ENCODE data around the gene CALR. TPM values are rescaled to one million over a fixed set of nuclear protein-coding genes. Genes with fewer than 3 reads are reported as not detected.
"Not testable (repeated sequence)": the region's sequence is repeated elsewhere in the genome, so short reads cannot be mapped to it uniquely, and the experiment has no call there.

The CALR gene
- polyA plus RNA-seq, 1 donor: 723 TPM

GRCh38 chr19:12944104-12944674 lies 5.8 kb downstream of the CALR start:
- H3K4me1 ChIP-seq (ENCODE audit: control insufficient read depth, insufficient read depth, low read length): peaks cover 36% of the 10 kb centered on the region

GRCh38 chr19:12945479-12946091 lies 7.2 kb downstream of the CALR start, which contains the start of gene RAD23A:
Gene RAD23A, plus strand, starts transcription at chr19:12945862. Its CDS starts 87 bp downstream, at chr19:12945949.
- peaks cover 79% of the 10 kb centered on the region for H3K36me3 ChIP-seq (ENCODE audit: control insufficient read depth, insufficient read depth, low read length)
- peaks cover 25% of the 10 kb centered on the region for H3K4me1 ChIP-seq (ENCODE audit: control insufficient read depth, insufficient read depth, low read length)
- WGBS (ENCODE audit: insufficient coverage, low lambda C conversion rate): no CpG with 5 or more reads among the region's 62 CpGs
- H3K9me3 ChIP-seq (ENCODE audit: control insufficient read depth, low read depth, low read length): peaks cover 9% of the 10 kb centered on the region
- H3K27ac ChIP-seq (ENCODE audit: low read length): peak within 1 kb of the TSS; percentile 92
- peak within 1 kb of the TSS; percentile 67 for H3K4me3 ChIP-seq (ENCODE audit: low read length)
- peak; percentile 98 to 99 for DNase-seq
- no peaks in the 10 kb centered on the region for H3K27me3 ChIP-seq (ENCODE audit: control insufficient read depth, insufficient read depth, low read length)

More at GRCh38 chr19:12944104-12944674, 5.8 kb downstream of the CALR start:
- no peak for DNase-seq
- Histone ChIP-seq H3K36me3 (ENCODE audit: control insufficient read depth, insufficient read depth, low read length) (peaks cover 80% of the 10 kb centered on the region), H3K9me3 (ENCODE audit: control insufficient read depth, low read depth, low read length) (peaks cover 13% of the 10 kb centered on the region), H3K27ac (ENCODE audit: low read length) (no peak overlapping the region), H3K4me3 (ENCODE audit: low read length) (no peak overlapping the region), H3K27me3 (ENCODE audit: control insufficient read depth, insufficient read depth, low read length) (no peaks in the 10 kb centered on the region)
- WGBS (ENCODE audit: insufficient coverage, low lambda C conversion rate): no CpG with 5 or more reads among the region's 2 CpGs

DNA sequence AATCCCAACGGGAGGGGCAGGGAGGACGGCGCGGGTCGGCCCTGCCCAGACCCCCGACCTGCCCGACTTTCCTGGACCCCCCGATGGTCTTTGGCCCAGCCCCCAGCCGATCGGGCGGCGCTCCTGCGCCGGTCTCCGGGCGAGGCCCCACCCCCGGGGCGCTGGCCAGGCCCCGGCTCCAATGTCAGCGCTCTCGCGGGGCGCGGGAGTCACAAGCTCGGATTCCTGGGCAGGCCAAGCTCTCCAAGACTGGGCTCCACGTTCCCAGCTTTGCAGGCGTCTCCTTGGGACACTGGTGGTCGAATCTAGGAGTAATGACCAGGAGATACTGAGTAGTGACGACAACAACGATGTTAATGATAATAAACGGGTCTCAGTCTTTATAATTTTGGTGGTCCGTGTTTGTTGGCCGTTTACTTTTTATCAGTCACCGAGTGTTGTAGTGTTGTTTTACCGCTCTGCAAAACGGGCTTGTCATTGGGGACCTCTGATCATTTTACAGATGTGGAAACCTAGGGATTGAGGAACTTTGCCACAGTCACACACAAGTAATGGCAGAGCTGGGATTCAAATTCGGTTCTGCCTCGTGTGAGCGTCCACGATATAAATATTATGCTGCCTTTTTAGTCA lies 7.8 kb downstream of the CALR start:
- peaks cover 20% of the 10 kb centered on the region for H3K4me1 ChIP-seq (ENCODE audit: control insufficient read depth, insufficient read depth, low read length)
- H3K27me3 ChIP-seq (ENCODE audit: control insufficient read depth, insufficient read depth, low read length): no peaks in the 10 kb centered on the region
- WGBS (ENCODE audit: insufficient coverage, low lambda C conversion rate): no CpG with 5 or more reads among the region's 40 CpGs

GRCh38 chr19:12946731-12947496 lies 8.5 kb downstream of the CALR start:
- Histone ChIP-seq H3K4me1 (ENCODE audit: control insufficient read depth, insufficient read depth, low read length) (peaks cover 20% of the 10 kb centered on the region), H3K27me3 (ENCODE audit: control insufficient read depth, insufficient read depth, low read length) (no peaks in the 10 kb centered on the region), H3K36me3 (ENCODE audit: control insufficient read depth, insufficient read depth, low read length) (peaks cover 77% of the 10 kb centered on the region), H3K9me3 (ENCODE audit: control insufficient read depth, low read depth, low read length) (peaks cover 9% of the 10 kb centered on the region), H3K4me3 (ENCODE audit: low read length) (peak overlapping the region; percentile 67), H3K27ac (ENCODE audit: low read length) (peak overlapping the region; percentile 92)
- WGBS (ENCODE audit: insufficient coverage, low lambda C conversion rate): 27% methylated on average over 6 of the region's 14 CpGs
- DNase-seq: no peak

More for the DNA sequence above, 7.8 kb downstream of the CALR start:
- Histone ChIP-seq H3K36me3 (ENCODE audit: control insufficient read depth, insufficient read depth, low read length) (peaks cover 79% of the 10 kb centered on the region), H3K4me3 (ENCODE audit: low read length) (peak overlapping the region; percentile 67), H3K9me3 (ENCODE audit: control insufficient read depth, low read depth, low read length) (peaks cover 9% of the 10 kb centered on the region), H3K27ac (ENCODE audit: low read length) (peak overlapping the region; percentile 92)
- peak; percentile 64 to 79 for DNase-seq

DNA sequence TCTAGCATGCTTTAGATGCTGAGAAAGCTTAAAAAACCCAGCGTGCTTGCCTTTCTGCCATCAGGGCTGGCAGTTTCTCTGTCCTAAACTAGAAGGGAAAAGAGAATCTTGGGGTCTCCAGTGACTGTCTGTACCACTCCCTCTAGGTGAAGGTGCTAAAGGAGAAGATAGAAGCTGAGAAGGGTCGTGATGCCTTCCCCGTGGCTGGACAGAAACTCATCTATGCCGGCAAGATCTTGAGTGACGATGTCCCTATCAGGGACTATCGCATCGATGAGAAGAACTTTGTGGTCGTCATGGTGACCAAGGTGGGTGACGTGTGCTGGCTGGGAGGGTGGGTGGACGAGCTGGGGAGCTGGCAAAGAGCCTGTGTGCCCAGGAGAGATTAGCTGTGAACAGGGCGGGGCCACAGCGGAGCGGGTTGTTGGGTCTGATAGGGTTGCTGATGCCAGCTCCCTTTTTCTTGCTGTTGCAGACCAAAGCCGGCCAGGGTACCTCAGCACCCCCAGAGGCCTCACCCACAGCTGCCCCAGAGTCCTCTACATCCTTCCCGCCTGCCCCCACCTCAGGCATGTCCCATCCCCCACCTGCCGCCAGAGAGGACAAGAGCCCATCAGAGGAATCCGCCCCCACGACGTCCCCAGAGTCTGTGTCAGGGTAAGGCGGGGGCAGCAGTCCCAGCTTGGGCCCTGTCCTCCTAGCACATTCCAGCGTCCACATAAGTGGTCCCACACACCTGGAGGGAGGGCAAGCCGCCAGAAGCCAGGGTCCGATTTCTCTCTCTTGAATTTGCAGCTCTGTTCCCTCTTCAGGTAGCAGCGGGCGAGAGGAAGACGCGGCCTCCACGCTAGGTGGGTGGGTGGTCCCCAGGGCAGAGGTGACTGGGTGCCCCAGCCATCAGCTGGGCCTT lies 9.5 kb downstream of the CALR start:
- DNase-seq: no peak
- peaks cover 9% of the 10 kb centered on the region for H3K9me3 ChIP-seq (ENCODE audit: control insufficient read depth, low read depth, low read length)
- H3K36me3 ChIP-seq (ENCODE audit: control insufficient read depth, insufficient read depth, low read length): peaks cover 77% of the 10 kb centered on the region
- peaks cover 20% of the 10 kb centered on the region for H3K4me1 ChIP-seq (ENCODE audit: control insufficient read depth, insufficient read depth, low read length)
- H3K4me3 ChIP-seq (ENCODE audit: low read length): no peak overlapping the region
- 100% methylated on average over 1 of the region's 28 CpGs for WGBS (ENCODE audit: insufficient coverage, low lambda C conversion rate)
- no peaks in the 10 kb centered on the region for H3K27me3 ChIP-seq (ENCODE audit: control insufficient read depth, insufficient read depth, low read length)
- no peak overlapping the region for H3K27ac ChIP-seq (ENCODE audit: low read length)

DNA sequence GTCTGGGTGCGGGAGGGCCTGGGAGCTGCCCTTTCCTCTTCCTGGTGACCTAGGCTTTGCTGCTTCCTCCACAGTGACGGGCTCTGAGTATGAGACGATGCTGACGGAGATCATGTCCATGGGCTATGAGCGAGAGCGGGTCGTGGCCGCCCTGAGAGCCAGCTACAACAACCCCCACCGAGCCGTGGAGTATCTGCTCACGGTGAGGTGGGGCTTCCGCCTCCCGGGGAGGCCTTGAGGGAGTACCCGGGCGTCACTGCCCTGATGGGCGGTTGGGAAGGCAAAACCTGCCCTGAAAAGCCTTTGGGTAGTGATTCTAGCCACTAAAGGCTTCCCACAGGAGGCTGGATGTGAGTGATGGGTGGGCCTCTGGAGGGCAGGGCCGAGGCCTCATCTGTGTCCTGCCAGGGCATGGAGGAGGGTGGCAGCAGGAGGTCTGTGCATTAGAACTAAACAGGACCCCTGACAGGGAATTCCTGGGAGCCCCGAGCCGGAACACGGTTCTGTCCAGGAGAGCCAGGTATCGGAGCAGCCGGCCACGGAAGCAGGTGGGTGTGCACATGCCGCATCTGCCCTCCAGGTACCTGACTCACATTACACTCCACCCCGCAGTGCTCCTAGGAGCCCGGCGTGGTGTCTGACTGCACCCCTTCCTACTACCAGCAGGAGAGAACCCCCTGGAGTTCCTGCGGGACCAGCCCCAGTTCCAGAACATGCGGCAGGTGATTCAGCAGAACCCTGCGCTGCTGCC lies 10.4 kb downstream of the CALR start:
- H3K27ac ChIP-seq (ENCODE audit: low read length): no peak overlapping the region
- no peak overlapping the region for H3K4me3 ChIP-seq (ENCODE audit: low read length)
- peaks cover 78% of the 10 kb centered on the region for H3K36me3 ChIP-seq (ENCODE audit: control insufficient read depth, insufficient read depth, low read length)
- peaks cover 4% of the 10 kb centered on the region for H3K9me3 ChIP-seq (ENCODE audit: control insufficient read depth, low read depth, low read length)
- H3K4me1 ChIP-seq (ENCODE audit: control insufficient read depth, insufficient read depth, low read length): peaks cover 19% of the 10 kb centered on the region
- H3K27me3 ChIP-seq (ENCODE audit: control insufficient read depth, insufficient read depth, low read length): no peaks in the 10 kb centered on the region
- WGBS (ENCODE audit: insufficient coverage, low lambda C conversion rate): no CpG with 5 or more reads among the region's 30 CpGs
- no peak for DNase-seq

GRCh38 chr19:12949363-12950283 lies 11.2 kb downstream of the CALR start:
- no CpG with 5 or more reads among the region's 16 CpGs for WGBS (ENCODE audit: insufficient coverage, low lambda C conversion rate)
- no peak for DNase-seq
- H3K4me3 ChIP-seq (ENCODE audit: low read length): no peak overlapping the region
- no peaks in the 10 kb centered on the region for H3K27me3 ChIP-seq (ENCODE audit: control insufficient read depth, insufficient read depth, low read length)
- H3K4me1 ChIP-seq (ENCODE audit: control insufficient read depth, insufficient read depth, low read length): peaks cover 19% of the 10 kb centered on the region
- no peak overlapping the region for H3K27ac ChIP-seq (ENCODE audit: low read length)
- peaks cover 78% of the 10 kb centered on the region for H3K36me3 ChIP-seq (ENCODE audit: control insufficient read depth, insufficient read depth, low read length)
- no peaks in the 10 kb centered on the region for H3K9me3 ChIP-seq (ENCODE audit: control insufficient read depth, low read depth, low read length)

DNA sequence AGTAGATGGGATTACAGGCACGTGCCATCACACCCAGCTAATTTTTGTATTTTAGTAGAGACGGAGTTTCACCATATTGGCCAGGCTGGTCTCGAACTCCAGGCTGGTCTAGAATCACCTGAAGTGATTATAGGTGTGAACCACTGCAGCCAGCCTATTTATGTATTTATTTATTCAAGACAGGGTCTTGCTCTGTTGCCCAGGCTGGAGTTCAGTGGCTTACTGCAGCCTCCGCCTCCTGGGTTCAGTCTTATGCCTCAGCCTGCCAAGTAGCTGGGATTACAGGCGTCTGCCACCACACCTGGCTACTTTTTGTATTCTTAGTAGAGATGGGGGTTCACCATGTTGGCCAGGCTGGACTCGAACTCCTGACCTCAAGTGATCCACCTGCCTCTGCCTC lies 13.6 kb downstream of the CALR start:
- Histone ChIP-seq H3K4me1 (ENCODE audit: control insufficient read depth, insufficient read depth, low read length) (peaks cover 19% of the 10 kb centered on the region), H3K36me3 (ENCODE audit: control insufficient read depth, insufficient read depth, low read length) (peaks cover 73% of the 10 kb centered on the region)
- not testable (repeated sequence) for H3K4me3 ChIP-seq (ENCODE audit: low read length); H3K27me3 ChIP-seq (ENCODE audit: control insufficient read depth, insufficient read depth, low read length); H3K27ac ChIP-seq (ENCODE audit: low read length); DNase-seq; H3K9me3 ChIP-seq (ENCODE audit: control insufficient read depth, low read depth, low read length)
- no CpG with 5 or more reads among the region's 6 CpGs for WGBS (ENCODE audit: insufficient coverage, low lambda C conversion rate)

Data from large intestine (tissue), 3 donors.